Activated CD4-positive, alpha-beta T cell treated with anti-CD3 and anti-CD28 coated beads for 48 hours (primary cell): ENCODE measurements around the gene CELA3B.
A peak's percentile ranks its signal among the peaks of the same experiment; 100 is the strongest.
"Not testable (repeated sequence)": the region's sequence is repeated elsewhere in the genome, so short reads cannot be mapped to it uniquely, and the experiment has no call there.

Experiments
- DNase-seq: peaks from one replicate; pipeline ENCODE4 v3.0.0-alpha.2; 2020

The CELA3B gene

GRCh38 chr1:22014575-22015206 is 37.9 kb downstream of the CELA3B start:
- DNase-seq: not testable (repeated sequence)

GRCh38 chr1:22018583-22019559 is 42.0 kb downstream of the CELA3B start:
- peak; percentile 78 for DNase-seq

GRCh38 chr1:22021061-22021460 is 44.2 kb downstream of the CELA3B start:
- DNase-seq: no peak

GRCh38 chr1:22024485-22025367 is 47.9 kb downstream of the CELA3B start:
- DNase-seq: peak; percentile 85

GRCh38 chr1:22025368-22026155 is 48.7 kb downstream of the CELA3B start:
- peak; percentile 93 for DNase-seq

GRCh38 chr1:22026924-22027289 is 50.1 kb downstream of the CELA3B start:
- no peak for DNase-seq

- no peak for DNase-seq
Observed at GRCh38 chr1:22030057-22030456, 53.2 kb downstream of the CELA3B start.

- DNase-seq: no peak
Observed at GRCh38 chr1:22030473-22030872, 53.7 kb downstream of the CELA3B start.

- peak; percentile 62 for DNase-seq
Observed at GRCh38 chr1:22031214-22031962, 54.6 kb downstream of the CELA3B start.

- DNase-seq: not testable (repeated sequence)
Observed at GRCh38 chr1:22034834-22035233, 58.0 kb downstream of the CELA3B start.

GRCh38 chr1:22037520-22037919 is 60.7 kb downstream of the CELA3B start:
- DNase-seq: no peak

GRCh38 chr1:22038036-22038435 is 61.2 kb downstream of the CELA3B start:
- DNase-seq: no peak
